Heart right ventricle (tissue), 16 donors: ENCODE data around the gene CNN1. TPM values are rescaled to one million over a fixed set of nuclear protein-coding genes. Genes with fewer than 3 reads are reported as not detected.
A peak's percentile ranks its signal among the peaks of the same experiment; 100 is the strongest.
"Not testable (repeated sequence)": the region's sequence is repeated elsewhere in the genome, so short reads cannot be mapped to it uniquely, and the experiment has no call there.

Experiments
- ATAC-seq, 8 donors: fragments of 200-7000 bp; cut with Tn5 transposase; one replicate each; pipeline ENCODE4 v1.9.1; 2020; ENCODE audit warnings: mild to moderate bottlenecking in 8 of 8, moderate library complexity in 8 of 8, moderate number of reproducible peaks in 1 of 8
- DNase-seq, 2 donors: peaks; one replicate each; pipeline ENCODE4 v3.0.0-alpha.2; 2020
- H3K27ac ChIP-seq, 10 donors: fragments of 200-600 bp; sonication (generic) in 2 of 10; one replicate each; pipeline versions ENCODE4 v1.5.0 to v1.8.0; 2020 to 2022; ENCODE audit warnings: mild to moderate bottlenecking in 3 of 10
- H3K27me3 ChIP-seq, 7 donors: fragments of 200-600 bp; one replicate each; pipeline ENCODE4 v1.8.0; 2021 to 2022; ENCODE audit warnings: mild to moderate bottlenecking in 2 of 7
- H3K36me3 ChIP-seq, 9 donors: fragments of 200-600 bp; sonication (generic) in 1 of 9; one replicate each; pipeline versions ENCODE4 v1.5.0 to v1.8.0; 2020 to 2022; ENCODE audit warnings: mild to moderate bottlenecking in 2 of 9
- H3K4me1 ChIP-seq, 9 donors: fragments of 200-600 bp; sonication (generic) in 1 of 9; one replicate each; pipeline versions ENCODE4 v1.5.0 to v1.8.0; 2020 to 2022; ENCODE audit warnings: mild to moderate bottlenecking in 4 of 9
- H3K4me3 ChIP-seq, 10 donors: fragments of 200-600 bp; sonication (generic) in 2 of 10; one replicate each; pipeline versions ENCODE4 v1.5.0 to v1.8.0; 2020 to 2022; ENCODE audit warnings: mild to moderate bottlenecking in 7 of 10, moderate library complexity in 2 of 10
- H3K9me3 ChIP-seq, 11 donors: fragments of 200-600 bp in 10 of 11; sonication (generic) in 2 of 11; one replicate each; pipeline versions ENCODE4 v1.5.0 to v1.8.0; 2013 to 2022; ENCODE audit warnings: mild to moderate bottlenecking in 2 of 11, control low read depth in 1 of 11, moderate library complexity in 1 of 11
- whole genome bisulfite sequencing, 2 donors: extraction: QIAGEN DNeasy Blood & Tissue Kit; methylation state at CpG; one replicate each; pipeline ENCODE4 v1.1.7; 2013; ENCODE audit warnings: inconsistent platforms in 1 of 2; 5-methylcytosine and 5-hydroxymethylcytosine counted together
- intact Hi-C, 10 donors: fragments of 100-400 bp; cut with DNase I; formaldehyde crosslinking; loops; one replicate each; pipeline versions ENCODE4 v1.11.1 to v1.14.2; 2022
- polyA plus RNA-seq, 2 donors: library from polyadenylated mRNA; stranded (reverse); fragments of 200-250 nt; gene quantifications; one replicate each; pipeline ENCODE4 v1.2.3, GENCODE V29; 2013
- total RNA-seq, 10 donors: library from RNA; stranded (reverse); fragmentation: NEBNext Ultra II Directional in 3 of 10; extraction: Animal tissue kit (Norgen Biotek cat#: 25700) in 3 of 10; gene quantifications; one replicate each; pipeline versions ENCODE4 v1.2.1 to v1.2.4, GENCODE V29; 2021 to 2023
- TF ChIP-seq, protein P1 (sequence below), 9 donors: fragments of 200-600 bp; sonication (generic) in 2 of 9; IDR thresholded peaks; one replicate each; pipeline versions ENCODE4 v1.5.0 to v1.8.0; 2021 to 2022; ENCODE audit warnings: antibody characterized with exemption in 9 of 9, mild to moderate bottlenecking in 5 of 9, moderate library complexity in 1 of 9
- donor health status: Arrhythmogenic right ventricular cardiomyopathy.
- donor health status: ischemic (EF 13 %, LVEDD 7.1; RV severe dilation, severe dysfunction).
- donor health status: healthy with polysubstance abuse.
- donor health status: DM: no; HTN: yes; CAD: no.
- donor health status: DM: no; HTN: no; CAD: no.
- donor health status: ischemic (EF 25% LVEDD 6.9; RV normal size, moderate dysfunction).
- donor health status: ischemic (EF 25% LVEDD 5.7; RV mildly dilated, moderate dysfunction).
- donor health status: healthy.
- donor health status: DM: yes; HTN: yes; CAD: no.
- donor health status: Ischemic cardiomyopathy.
- donor health status: ischemic (EF 35%, LVEDD 5.7; RV mildly dilated, moderate dysfunction).
- donor health status: nonischemic (EF 11% LVEDD 7.7; RV severe dilation, severe dysfunction).
- donor health status: DM: yes; HTN: yes; CAD: no.
- donor health status: PGD.
- donor health status: ischemic (EF 29% LVEDD 5.4; RV normal size, mild dysfunction).
- donor health status: nonischemic (EF 23%, LVEDD 6.1; RV moderate dilation, normal function).

The CNN1 gene
- total and polyA plus RNA-seq, 12 donors: 63.4 to 678 (median 163) TPM

GRCh38 chr19:11570039-11570462, 31.4 kb downstream of the CNN1 start:
- ATAC-seq (no peak), DNase-seq (no peak)
- H3K36me3 ChIP-seq: no peaks in the 10 kb centered on the region
- TF ChIP-seq, protein P1, sequence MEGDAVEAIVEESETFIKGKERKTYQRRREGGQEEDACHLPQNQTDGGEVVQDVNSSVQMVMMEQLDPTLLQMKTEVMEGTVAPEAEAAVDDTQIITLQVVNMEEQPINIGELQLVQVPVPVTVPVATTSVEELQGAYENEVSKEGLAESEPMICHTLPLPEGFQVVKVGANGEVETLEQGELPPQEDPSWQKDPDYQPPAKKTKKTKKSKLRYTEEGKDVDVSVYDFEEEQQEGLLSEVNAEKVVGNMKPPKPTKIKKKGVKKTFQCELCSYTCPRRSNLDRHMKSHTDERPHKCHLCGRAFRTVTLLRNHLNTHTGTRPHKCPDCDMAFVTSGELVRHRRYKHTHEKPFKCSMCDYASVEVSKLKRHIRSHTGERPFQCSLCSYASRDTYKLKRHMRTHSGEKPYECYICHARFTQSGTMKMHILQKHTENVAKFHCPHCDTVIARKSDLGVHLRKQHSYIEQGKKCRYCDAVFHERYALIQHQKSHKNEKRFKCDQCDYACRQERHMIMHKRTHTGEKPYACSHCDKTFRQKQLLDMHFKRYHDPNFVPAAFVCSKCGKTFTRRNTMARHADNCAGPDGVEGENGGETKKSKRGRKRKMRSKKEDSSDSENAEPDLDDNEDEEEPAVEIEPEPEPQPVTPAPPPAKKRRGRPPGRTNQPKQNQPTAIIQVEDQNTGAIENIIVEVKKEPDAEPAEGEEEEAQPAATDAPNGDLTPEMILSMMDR (IDR thresholded peaks at IDR 0.05): no peak
- no peak overlapping the region for H3K4me3 ChIP-seq
- H3K9me3 ChIP-seq: no peaks in the 10 kb centered on the region
- no peaks in the 10 kb centered on the region for H3K27me3 ChIP-seq
- 71 to 77% methylated on average over 5 of the region's 5 CpGs for WGBS, 2 donors
- peaks cover 0 to 10% (median 0%) of the 10 kb centered on the region in 9 donors for H3K4me1 ChIP-seq
- no peak overlapping the region for H3K27ac ChIP-seq
- intact Hi-C loops: no loop called here

DNA sequence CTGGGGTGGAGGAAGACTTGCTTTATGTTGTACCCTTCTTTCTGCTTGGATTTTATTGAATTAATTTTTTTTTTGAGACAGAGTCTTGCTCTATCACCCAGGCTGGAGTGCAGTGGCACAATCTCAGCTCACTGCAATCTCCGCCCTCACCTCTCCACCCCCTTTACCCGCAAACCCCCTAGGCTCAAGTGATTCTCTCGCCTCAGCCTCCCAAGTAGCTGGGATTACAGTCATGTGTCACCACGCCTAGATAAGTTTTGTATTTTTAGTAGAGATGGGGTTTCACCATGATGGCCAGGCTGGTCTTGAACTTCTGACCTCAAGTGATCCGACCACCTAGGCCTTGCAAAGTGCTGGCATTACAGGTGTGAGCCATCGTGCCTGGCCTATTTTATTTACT, 34.7 kb downstream of the CNN1 start:
- peaks cover 0 to 26% (median 1%) of the 10 kb centered on the region in 9 donors for H3K4me1 ChIP-seq
- H3K9me3 ChIP-seq, DNase-seq, intact Hi-C loops, H3K27me3 ChIP-seq, H3K36me3 ChIP-seq, ATAC-seq, H3K27ac ChIP-seq, H3K4me3 ChIP-seq: not testable (repeated sequence)
- 68 to 84% methylated on average over 6 of the region's 6 CpGs for WGBS, 2 donors

DNA sequence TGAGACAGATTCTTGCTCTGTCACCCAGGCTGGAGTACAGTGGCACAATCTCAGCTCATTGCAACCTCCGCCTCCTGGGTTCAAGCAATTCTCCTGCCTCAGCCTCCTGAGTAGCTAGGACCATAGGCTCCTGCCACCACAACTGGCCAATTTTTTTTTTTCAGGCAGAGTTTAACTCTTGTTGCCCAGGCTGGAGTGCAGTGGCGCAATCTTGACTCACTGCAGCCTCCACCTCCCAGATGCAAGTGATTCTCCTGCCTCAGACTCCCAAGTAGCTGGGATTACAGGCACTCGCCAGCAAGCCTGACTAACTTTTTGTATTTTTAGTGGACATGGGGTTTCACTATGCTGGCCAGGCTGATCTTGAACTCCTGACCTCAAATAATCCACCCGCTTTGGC, 35.1 kb downstream of the CNN1 start:
- H3K27ac ChIP-seq, H3K36me3 ChIP-seq, DNase-seq, ATAC-seq, H3K9me3 ChIP-seq, H3K4me3 ChIP-seq, intact Hi-C loops: not testable (repeated sequence)
- peaks cover 0 to 24% (median 5%) of the 10 kb centered on the region in 9 donors for H3K4me1 ChIP-seq
- H3K27me3 ChIP-seq: peaks cover 0 to 11% (median 5%) of the 10 kb centered on the region in 7 donors
- WGBS, 2 donors: 91 to 92% methylated on average over 4 of the region's 4 CpGs

DNA sequence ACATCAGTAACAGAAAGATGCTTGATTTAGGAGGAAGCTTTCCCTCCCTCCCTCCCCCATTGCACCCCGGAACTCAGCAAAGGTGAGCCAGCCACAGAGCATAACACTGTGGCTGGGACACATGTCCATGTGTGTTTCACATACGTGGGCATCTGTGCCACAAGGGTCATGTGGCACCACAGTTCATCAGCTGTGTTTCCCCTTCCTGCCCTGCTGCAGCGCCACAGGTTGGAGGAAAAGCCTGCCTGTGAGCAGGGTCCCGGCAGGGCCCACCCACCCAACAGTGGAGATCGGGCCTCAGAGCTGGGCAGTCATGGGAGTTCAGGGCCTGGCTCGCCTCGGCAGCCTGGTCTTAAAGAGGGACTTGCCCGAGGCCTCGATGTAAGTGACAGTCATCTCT, 36.0 kb downstream of the CNN1 start:
- Histone ChIP-seq H3K4me3 (no peak overlapping the region), H3K27me3 (peaks cover 0 to 20% (median 10%) of the 10 kb centered on the region in 7 donors), H3K27ac (no peak overlapping the region), H3K9me3 (no peaks in the 10 kb centered on the region), H3K4me1 (peaks cover 0 to 32% (median 7%) of the 10 kb centered on the region in 9 donors), H3K36me3 (no peaks in the 10 kb centered on the region)
- TF ChIP-seq, protein P1 (IDR thresholded peaks at IDR 0.05): no peak
- WGBS, 2 donors: 87 to 91% methylated on average over 9 of the region's 9 CpGs
- intact Hi-C loops: no loop called here
- ATAC-seq (no peak), DNase-seq (no peak)

DNA sequence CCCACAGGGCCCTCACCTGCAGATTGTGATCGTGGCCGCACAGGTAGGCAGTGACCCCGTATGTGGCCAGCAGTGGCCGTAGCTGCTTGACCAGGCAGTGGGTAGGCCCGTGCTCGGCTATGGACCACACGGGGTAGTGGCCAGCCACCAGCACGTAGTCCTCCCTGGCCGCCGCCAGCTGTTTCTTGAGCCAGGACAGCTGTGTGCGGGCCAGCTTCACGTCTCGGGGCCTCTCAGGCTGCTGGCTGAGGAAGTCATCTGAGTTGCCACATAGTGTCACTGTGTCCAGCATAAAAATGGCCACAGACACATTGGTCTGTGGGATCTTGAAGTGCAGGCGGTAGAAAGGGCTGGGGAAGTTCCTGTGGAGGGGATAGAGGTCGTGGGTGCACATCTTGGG, 37.6 kb downstream of the CNN1 start:
- intact Hi-C loops: no loop called here
- DNase-seq: no peak
- peak overlapping the region in 1 of 10 donors; percentile 46 for H3K27ac ChIP-seq

More for the DNA sequence above, 37.6 kb downstream of the CNN1 start:
- H3K36me3 ChIP-seq: no peaks in the 10 kb centered on the region
- TF ChIP-seq, protein P1 (IDR thresholded peaks at IDR 0.05): no peak
- peak in 1 of 8 donors; percentile 11 for ATAC-seq
- H3K4me1 ChIP-seq: peaks cover 0 to 48% (median 10%) of the 10 kb centered on the region in 9 donors
- H3K27me3 ChIP-seq: peaks cover 0 to 26% (median 10%) of the 10 kb centered on the region in 7 donors
- peak overlapping the region in 1 of 10 donors; percentile 18 for H3K4me3 ChIP-seq
- no peaks in the 10 kb centered on the region for H3K9me3 ChIP-seq
- 83% methylated on average over 15 of the region's 15 CpGs for WGBS, 2 donors
